ENCODE results near the gene KCNJ12.
"Not testable (repeated sequence)": the region's sequence is repeated elsewhere in the genome, so short reads cannot be mapped to it uniquely, and the experiment has no call there.

Gene KCNJ12

GRCh38 chr17:21349358-21350050 lies 26.7 kb upstream of the KCNJ12 start:
- not testable (repeated sequence) for DNase-seq

GRCh38 chr17:21350495-21350894 lies 25.7 kb upstream of the KCNJ12 start:
- not testable (repeated sequence) for DNase-seq

GRCh38 chr17:21351366-21352065 lies 24.6 kb upstream of the KCNJ12 start:
- DNase-seq = no peak

GRCh38 chr17:21352221-21352980 lies 23.8 kb upstream of the KCNJ12 start:
- DNase-seq = no peak

- no peak for DNase-seq
Measured at GRCh38 chr17:21352981-21353265, 23.2 kb upstream of the KCNJ12 start.

GRCh38 chr17:21353326-21354010 lies 22.7 kb upstream of the KCNJ12 start:
- DNase-seq = no peak

GRCh38 chr17:21354796-21355385 lies 21.3 kb upstream of the KCNJ12 start:
- no peak for DNase-seq

GRCh38 chr17:21355586-21355985 lies 20.6 kb upstream of the KCNJ12 start:
- DNase-seq = no peak

GRCh38 chr17:21356537-21357127 lies 19.5 kb upstream of the KCNJ12 start:
- DNase-seq = no peak

- no peak for DNase-seq
Measured at GRCh38 chr17:21357281-21357680, 18.9 kb upstream of the KCNJ12 start.

GRCh38 chr17:21357696-21358656 lies 18.2 kb upstream of the KCNJ12 start:
- DNase-seq = no peak

- no peak for DNase-seq
Measured at GRCh38 chr17:21358682-21359482, 17.3 kb upstream of the KCNJ12 start.

- no peak for DNase-seq
Measured at GRCh38 chr17:21359483-21359840, 16.7 kb upstream of the KCNJ12 start.

- no peak for DNase-seq
Measured at GRCh38 chr17:21360048-21360447, 16.1 kb upstream of the KCNJ12 start.

GRCh38 chr17:21361020-21361809 lies 14.9 kb upstream of the KCNJ12 start:
- no peak for DNase-seq

GRCh38 chr17:21362331-21362931 lies 13.7 kb upstream of the KCNJ12 start:
- DNase-seq = no peak

- no peak for DNase-seq
Measured at GRCh38 chr17:21363776-21364642, 12.1 kb upstream of the KCNJ12 start.

GRCh38 chr17:21365016-21365415 lies 11.1 kb upstream of the KCNJ12 start:
- DNase-seq = no peak

All from CD4-positive, alpha-beta T cell treated with Interleukin-17A for 4 hours (primary cell).